GM19351 (cell line): ENCODE data around the gene C1orf226.

ENCODE experiments used
- ATAC-seq: cut with Tn5 transposase; IDR thresholded peaks from one replicate; pipeline ENCODE4 v1.9.1; 2021; ENCODE audit warnings: mild to moderate bottlenecking, moderate library complexity; ENCODE audit not compliant: unreplicated experiment

Gene C1orf226

DNA sequence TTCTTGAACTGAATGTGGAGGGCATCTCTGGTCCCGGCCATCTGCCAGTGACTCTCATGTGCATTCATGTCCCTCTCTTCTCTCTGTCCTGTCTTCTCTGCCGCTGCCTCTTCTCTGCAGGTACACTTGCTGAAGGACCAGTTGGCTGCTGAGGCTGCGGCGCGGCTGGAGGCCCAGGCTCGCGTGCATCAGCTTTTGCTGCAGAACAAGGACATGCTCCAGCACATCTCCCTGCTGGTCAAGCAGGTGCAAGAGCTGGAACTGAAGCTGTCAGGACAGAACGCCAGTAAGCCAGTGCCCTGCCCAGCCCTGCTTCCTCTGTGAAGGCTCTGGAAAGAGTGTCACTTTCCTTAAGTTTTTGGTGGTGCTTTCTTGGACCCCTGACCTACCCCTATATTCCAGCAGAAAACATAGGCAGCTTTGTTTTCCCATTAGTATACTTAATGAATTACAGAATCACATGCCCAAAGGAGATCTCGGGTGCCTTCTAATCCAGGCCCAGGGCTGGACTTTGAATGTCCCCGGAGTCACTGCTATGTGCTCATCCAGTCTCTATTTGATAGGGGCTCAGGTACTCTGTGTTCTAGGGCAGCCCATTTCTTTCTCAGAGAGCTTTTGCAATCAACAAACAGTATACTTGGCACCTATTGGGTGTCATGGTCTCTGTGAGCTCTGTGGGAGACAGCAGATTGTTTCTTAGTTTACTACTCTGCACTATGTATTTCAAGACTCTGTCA, 16.1 kb upstream of the C1orf226 start:
- no peak for ATAC-seq

GRCh38 chr1:162366149-162366548, 15.4 kb upstream of the C1orf226 start:
- no peak for ATAC-seq

GRCh38 chr1:162366671-162367070, 14.9 kb upstream of the C1orf226 start:
- no peak for ATAC-seq

DNA sequence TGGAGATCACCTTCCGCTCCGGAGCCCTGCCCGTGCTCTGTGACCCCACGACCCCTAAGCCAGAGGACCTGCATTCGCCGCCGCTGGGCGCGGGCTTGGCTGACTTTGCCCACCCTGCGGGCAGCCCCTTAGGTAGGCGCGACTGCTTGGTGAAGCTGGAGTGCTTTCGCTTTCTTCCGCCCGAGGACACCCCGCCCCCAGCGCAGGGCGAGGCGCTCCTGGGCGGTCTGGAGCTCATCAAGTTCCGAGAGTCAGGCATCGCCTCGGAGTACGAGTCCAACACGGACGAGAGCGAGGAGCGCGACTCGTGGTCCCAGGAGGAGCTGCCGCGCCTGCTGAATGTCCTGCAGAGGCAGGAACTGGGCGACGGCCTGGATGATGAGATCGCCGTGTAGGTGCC, 14.5 kb upstream of the C1orf226 start:
- ATAC-seq, result no peak

GRCh38 chr1:162367772-162368171, 13.8 kb upstream of the C1orf226 start:
- no peak for ATAC-seq

DNA sequence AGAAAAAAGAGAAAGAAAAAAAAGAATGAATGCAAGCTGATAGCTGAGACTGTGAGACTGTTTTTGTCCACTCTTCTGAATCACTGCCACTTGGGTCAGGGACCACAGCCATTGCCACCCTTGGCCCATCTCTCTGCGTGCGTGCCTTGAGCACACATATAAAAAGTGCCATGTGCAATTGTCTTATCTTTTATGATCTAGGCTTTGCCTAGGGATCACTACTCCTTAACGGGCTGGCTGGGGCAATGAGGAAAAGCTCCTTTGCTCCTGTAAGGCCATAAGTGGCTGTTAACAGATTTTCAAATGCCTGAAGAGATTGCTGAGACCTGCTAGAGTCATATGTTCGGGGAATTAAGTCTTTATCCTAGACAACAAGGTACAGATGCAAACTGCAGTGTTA, 13.1 kb upstream of the C1orf226 start:
- ATAC-seq, result no peak

GRCh38 chr1:162369571-162369970, 12.0 kb upstream of the C1orf226 start:
- no peak for ATAC-seq

GRCh38 chr1:162370161-162370560, 11.4 kb upstream of the C1orf226 start:
- no peak for ATAC-seq

- no peak for ATAC-seq
Observed at GRCh38 chr1:162370721-162371120, 10.8 kb upstream of the C1orf226 start.

GRCh38 chr1:162371611-162372010, 9.9 kb upstream of the C1orf226 start:
- no peak for ATAC-seq

DNA sequence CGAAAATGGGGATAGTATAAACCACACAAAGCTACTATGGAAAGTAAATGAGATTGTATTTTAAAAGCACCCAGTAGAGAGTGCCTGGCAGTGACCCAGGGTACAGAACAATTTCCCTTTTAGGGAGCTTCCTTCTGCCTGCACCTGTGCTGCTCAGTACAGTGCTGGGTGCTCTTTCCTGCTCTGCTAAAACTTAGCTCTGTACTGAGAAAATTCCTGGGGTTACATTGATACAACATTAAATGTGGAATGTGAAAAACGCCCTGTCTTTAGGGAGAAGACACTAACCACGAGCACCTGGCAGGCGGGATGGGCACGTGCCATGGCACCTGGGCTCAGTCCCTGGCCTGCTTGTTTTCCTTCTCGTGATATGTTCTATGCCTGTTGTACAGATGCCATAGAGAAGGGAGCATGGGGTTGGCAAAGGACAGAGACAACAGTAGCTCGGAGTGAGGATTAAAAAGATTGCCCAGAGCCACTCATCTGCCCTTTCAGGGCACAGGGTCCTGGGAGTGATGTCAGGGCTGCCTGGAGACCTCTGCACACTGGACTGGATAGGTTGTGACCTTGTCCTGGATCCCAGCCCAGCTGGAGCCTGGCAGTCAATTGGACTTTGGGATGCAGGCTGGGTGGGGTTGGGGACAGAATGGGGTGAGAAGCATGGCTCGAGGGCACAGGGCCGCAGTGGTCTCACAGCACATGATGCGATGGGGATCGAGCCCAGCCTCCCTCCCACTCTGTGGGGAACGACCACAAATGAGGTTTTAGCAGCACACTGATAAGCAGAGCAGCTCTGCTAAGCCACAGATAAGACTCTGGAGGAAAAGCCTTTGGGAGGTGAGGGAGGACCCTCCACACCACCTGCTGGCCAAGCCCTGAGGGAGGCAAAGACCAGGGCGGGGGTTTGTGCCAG, 9.1 kb upstream of the C1orf226 start:
- no peak for ATAC-seq

- no peak for ATAC-seq
Observed at GRCh38 chr1:162373072-162373427, 8.5 kb upstream of the C1orf226 start.

- ATAC-seq, result no peak
Observed at GRCh38 chr1:162373541-162374260, 7.8 kb upstream of the C1orf226 start.

- ATAC-seq, result no peak
Observed at GRCh38 chr1:162374406-162374805, 7.1 kb upstream of the C1orf226 start.

GRCh38 chr1:162375463-162375862, 6.1 kb upstream of the C1orf226 start:
- no peak for ATAC-seq

DNA sequence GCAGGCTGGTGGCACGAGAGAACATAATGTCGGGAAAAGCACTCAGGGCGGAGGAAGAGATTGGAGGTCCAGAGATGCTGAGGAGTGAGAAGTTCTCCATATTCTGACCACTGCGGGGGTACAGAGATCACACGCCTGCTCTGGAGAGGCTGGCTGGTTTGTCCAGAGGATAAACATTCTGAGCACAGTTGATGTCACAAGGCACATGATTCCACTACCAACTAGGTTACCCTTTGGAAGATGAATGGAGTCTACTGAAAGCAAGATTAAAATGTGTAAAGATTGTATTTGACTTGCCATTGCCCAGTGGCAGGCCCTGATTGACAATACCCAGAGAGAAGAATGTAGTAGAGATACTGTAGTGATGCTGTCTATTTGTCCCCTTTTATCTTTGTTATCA, 4.8 kb upstream of the C1orf226 start, which contains the start of gene SPATA46:
SPATA46 (minus strand) TSS at position 164 of the 400 bp plus-strand sequence; CDS start at position 100, 64 bp downstream.
- ATAC-seq, result no peak

GRCh38 chr1:162380061-162380846, 1.3 kb upstream of the C1orf226 start:
- ATAC-seq, result no peak

- ATAC-seq, result no peak
Observed at GRCh38 chr1:162381941-162382750, 618 bp downstream of the C1orf226 start.

- ATAC-seq, result no peak
Observed at GRCh38 chr1:162383091-162383490, 1.6 kb downstream of the C1orf226 start.

- ATAC-seq, result no peak
Observed at GRCh38 chr1:162383516-162383915, 2.0 kb downstream of the C1orf226 start.
